H1 (cell line): Measurements from ENCODE around the gene STXBP2. TPM values are rescaled to one million over a fixed set of nuclear protein-coding genes. Genes with fewer than 3 reads are reported as not detected.

Experiments used
- CTCF ChIA-PET: fragments of 300-600 bp; sonication (Branson Sonifier 250); formaldehyde crosslinking; loops from one replicate; lab custom pipeline; 2021; ENCODE audit not compliant: partially characterized antibody; lab: Charles Lee
- POLR2A ChIA-PET: fragments of 300-600 bp; sonication (Branson Sonifier 250); formaldehyde crosslinking; loops from one replicate; lab custom pipeline; 2021; ENCODE audit warnings: inconsistent platforms; ENCODE audit not compliant: partially characterized antibody; lab: Charles Lee
- DNase-seq, 2 experiments: peaks; one replicate each; pipeline versions ENCODE4 v3.0.0 to v3.0.0-alpha.2; 2010 to 2022; ENCODE audit warnings: low spot score in 2 of 2, low read depth in 1 of 2, mixed read lengths in 1 of 2
- FAIRE-seq: peaks from 2 replicates; lab custom pipeline; 2011; peaks lifted over from hg19 to GRCh38; lab: Jason Lieb, UNC
- H2AFZ ChIP-seq: 2 replicates; pipeline ENCODE4 v1.8.1; 2012; ENCODE audit warnings: low read length, inconsistent platforms
- H2AK5ac ChIP-seq: 2 replicates; pipeline ENCODE4 v1.6.1; 2013; ENCODE audit warnings: low read depth, low read length
- H2BK120ac ChIP-seq: replicated peaks from 2 replicates; pipeline ENCODE3; 2013; ENCODE audit warnings: low read depth, low read length, inconsistent platforms
- H2BK12ac ChIP-seq: 2 replicates; pipeline ENCODE4 v1.6.1; 2013; ENCODE audit warnings: low read depth, low read length
- H2BK15ac ChIP-seq: 2 replicates; pipeline ENCODE4 v1.6.1; 2013; ENCODE audit warnings: low read length
- H2BK20ac ChIP-seq: 2 replicates; pipeline ENCODE4 v1.6.1; 2013; ENCODE audit warnings: low read length
- H2BK5ac ChIP-seq: 2 replicates; pipeline ENCODE4 v1.6.1; 2013; ENCODE audit warnings: low read depth, low read length
- H3K14ac ChIP-seq: 2 replicates; pipeline ENCODE4 v1.6.1; 2013; ENCODE audit warnings: inconsistent platforms; ENCODE audit not compliant: insufficient read length
- H3K18ac ChIP-seq: 2 replicates; pipeline ENCODE4 v1.6.1; 2013; ENCODE audit warnings: low read length; ENCODE audit errors: extremely low read depth
- H3K23ac ChIP-seq: 2 replicates; pipeline ENCODE4 v1.6.1; 2013; ENCODE audit warnings: inconsistent platforms; ENCODE audit not compliant: insufficient read length
- H3K23me2 ChIP-seq: 2 replicates; pipeline ENCODE4 v1.6.1; 2013; ENCODE audit warnings: low read depth, low read length
- H3K27ac ChIP-seq: 2 replicates; pipeline ENCODE4 v1.6.1; 2011; ENCODE audit warnings: low read depth, low read length, inconsistent platforms
- H3K27me3 ChIP-seq, 4 experiments: replicated peaks in 1 of 4; 1 replicate in 1 of 4; 2 replicates in 3 of 4; pipeline versions ENCODE4 v1.6.1 to v1.8.1; 2011 to 2013; ENCODE audit warnings: low read length in 3 of 4, mild to moderate bottlenecking in 3 of 4, inconsistent platforms in 2 of 4, mixed read lengths in 2 of 4, moderate library complexity in 1 of 4; ENCODE audit not compliant: control insufficient read depth in 3 of 4, insufficient read depth in 3 of 4; ENCODE audit errors: extremely low read depth in 1 of 4
- H3K36me3 ChIP-seq, 4 experiments: 2 replicates each; pipeline versions ENCODE4 v1.6.1 to v1.8.1; 2011 to 2013; ENCODE audit warnings: mild to moderate bottlenecking in 4 of 4, low read length in 3 of 4, moderate library complexity in 2 of 4, control low read depth in 1 of 4, inconsistent platforms in 1 of 4; ENCODE audit not compliant: insufficient read depth in 4 of 4, control insufficient read depth in 2 of 4
- H3K4ac ChIP-seq: replicated peaks from 2 replicates; pipeline ENCODE3; 2013; ENCODE audit warnings: low read length, low read depth, mixed read lengths, inconsistent platforms; ENCODE audit not compliant: insufficient read length
- H3K4me1 ChIP-seq, 4 experiments: replicated peaks in 1 of 4; 1 replicate in 1 of 4; 2 replicates in 3 of 4; pipeline versions ENCODE4 v1.6.1 to v1.8.1; 2011 to 2013; ENCODE audit warnings: low read length in 3 of 4, inconsistent platforms in 2 of 4, mixed read lengths in 1 of 4; ENCODE audit not compliant: insufficient read depth in 4 of 4, control insufficient read depth in 3 of 4
- H3K4me2 ChIP-seq, 2 experiments: 2 replicates each; pipeline versions ENCODE4 v1.6.1 to v1.8.1; 2011 to 2013; ENCODE audit warnings: low read depth in 2 of 2, low read length in 2 of 2, control low read depth in 1 of 2, inconsistent platforms in 1 of 2, mild to moderate bottlenecking in 1 of 2; ENCODE audit not compliant: insufficient read depth in 1 of 2
- H3K4me3 ChIP-seq, 4 experiments: fragments of 200-600, 300-600 bp in 1 of 4; sonication (generic), shearing (Covaris generic), sonication (Bioruptor Twin) in 1 of 4; 2 replicates each; pipeline versions ENCODE4 v1.5.1 to v1.8.1; 2011 to 2016; ENCODE audit warnings: low read length in 4 of 4, low read depth in 3 of 4, control low read depth in 2 of 4, inconsistent platforms in 2 of 4, mild to moderate bottlenecking in 2 of 4, mixed read lengths in 1 of 4, moderate library complexity in 1 of 4; ENCODE audit not compliant: insufficient read depth in 2 of 4; ENCODE audit errors: extremely low read depth in 1 of 4
- H3K56ac ChIP-seq: replicated peaks from 2 replicates; pipeline ENCODE3; 2013; ENCODE audit warnings: low read depth, mild to moderate bottlenecking, mixed read lengths, low read length, inconsistent platforms; ENCODE audit not compliant: insufficient read length
- H3K79me1 ChIP-seq: 2 replicates; pipeline ENCODE4 v1.6.1; 2013; ENCODE audit warnings: low read depth, low read length, control low read depth
- H3K79me2 ChIP-seq, 2 experiments: 2 replicates each; pipeline versions ENCODE4 v1.6.1 to v1.8.1; 2012 to 2013; ENCODE audit warnings: low read length in 2 of 2, mild to moderate bottlenecking in 2 of 2, inconsistent platforms in 1 of 2; ENCODE audit not compliant: insufficient read depth in 2 of 2, control insufficient read depth in 1 of 2
- H3K9ac ChIP-seq, 4 experiments: replicated peaks in 1 of 4; 1 replicate in 1 of 4; 2 replicates in 3 of 4; pipeline versions ENCODE4 v1.6.1 to v1.8.1; 2011 to 2013; ENCODE audit warnings: low read depth in 3 of 4, low read length in 3 of 4, control low read depth in 2 of 4, mild to moderate bottlenecking in 2 of 4, moderate library complexity in 2 of 4, inconsistent platforms in 1 of 4; ENCODE audit errors: extremely low read depth in 1 of 4
- H3K9me3 ChIP-seq, 2 experiments: 2 replicates each; pipeline versions ENCODE4 v1.6.1 to v1.8.1; 2012 to 2013; ENCODE audit warnings: mild to moderate bottlenecking in 2 of 2, moderate library complexity in 2 of 2, control low read depth in 1 of 2, inconsistent platforms in 1 of 2, low read depth in 1 of 2, low read length in 1 of 2, mixed read lengths in 1 of 2; ENCODE audit not compliant: insufficient read depth in 2 of 2
- H4K20me1 ChIP-seq, 2 experiments: replicated peaks in 1 of 2; 2 replicates each; pipeline versions ENCODE3 to v1.8.1; 2011 to 2013; ENCODE audit warnings: inconsistent platforms in 2 of 2, low read length in 2 of 2, mild to moderate bottlenecking in 1 of 2; ENCODE audit not compliant: insufficient read depth in 2 of 2, control insufficient read depth in 1 of 2
- H4K5ac ChIP-seq: 2 replicates; pipeline ENCODE4 v1.6.1; 2013; ENCODE audit warnings: low read length, low read depth, mixed read lengths, inconsistent platforms; ENCODE audit not compliant: insufficient read length
- H4K8ac ChIP-seq: 2 replicates; pipeline ENCODE4 v1.8.0; 2013; ENCODE audit warnings: mild to moderate bottlenecking, moderate library complexity, low read length, inconsistent platforms; ENCODE audit not compliant: insufficient read depth; ENCODE audit errors: extremely low read depth
- H4K91ac ChIP-seq: replicated peaks from 2 replicates; pipeline ENCODE3; 2013; ENCODE audit warnings: low read length, mixed read lengths, inconsistent platforms; ENCODE audit not compliant: insufficient read length
- CBX5 ChIP-seq: fragments of 300-800, 300-1000 bp; sonication (generic); IDR thresholded peaks from 2 replicates; pipeline ENCODE4 v1.7.1; 2016; ENCODE audit warnings: antibody characterized with exemption, low read length, low read depth
- CEBPB ChIP-seq: IDR thresholded peaks from 2 replicates; pipeline ENCODE4 v1.6.1; 2012; ENCODE audit warnings: low read depth, low read length
- EZH2 ChIP-seq: fragments of 200-600 bp; sonication (generic); IDR thresholded peaks from 2 replicates; pipeline ENCODE4 v1.7.1; 2012; ENCODE audit warnings: low read depth, mild to moderate bottlenecking, moderate library complexity, low read length, inconsistent platforms; ENCODE audit not compliant: severe bottlenecking
- JUN ChIP-seq: IDR thresholded peaks from 2 replicates; pipeline ENCODE4 v1.6.1; 2011; ENCODE audit warnings: low read depth, mild to moderate bottlenecking, improper control_type of control experiment, low read length
- KDM1A ChIP-seq: fragments of 200-600, 300-600 bp; sonication (generic); IDR thresholded peaks from 2 replicates; pipeline ENCODE4 v1.7.1; 2016; ENCODE audit warnings: mild to moderate bottlenecking, low read length, borderline replicate concordance
- MAFK ChIP-seq: IDR thresholded peaks from 2 replicates; pipeline ENCODE4 v1.6.1; 2012; ENCODE audit warnings: low read depth, mild to moderate bottlenecking, improper control_type of control experiment, low read length
- SP4 ChIP-seq: IDR thresholded peaks from 2 replicates; pipeline ENCODE4 v1.6.1; 2012; ENCODE audit warnings: low read length, inconsistent platforms
- SUZ12 ChIP-seq: fragments of 200-600 bp; sonication (generic); IDR thresholded peaks from 2 replicates; pipeline ENCODE4 v1.6.1; 2012; ENCODE audit warnings: mild to moderate bottlenecking, inconsistent platforms, low read length, moderate library complexity, mixed read lengths
- TAF1 ChIP-seq: IDR thresholded peaks from 2 replicates; pipeline ENCODE4 v1.6.1; 2011; ENCODE audit warnings: mild to moderate bottlenecking, low read depth, low read length
- WGBS, 2 experiments: shearing (Covaris generic) in 1 of 2; methylation state at CpG; one replicate each; pipeline versions ENCODE4 v1.1.6 to v1.1.7; 2013 to 2015; ENCODE audit warnings: low lambda C conversion rate in 2 of 2, mixed read lengths in 2 of 2, inconsistent platforms in 1 of 2, low coverage in 1 of 2, missing lambda C conversion rate in 1 of 2; ENCODE audit not compliant: insufficient replicate concordance in 2 of 2, insufficient coverage in 1 of 2, insufficient read length in 1 of 2; ENCODE audit errors: extremely low coverage in 1 of 2, missing lambda C conversion rate in 1 of 2; 5-methylcytosine and 5-hydroxymethylcytosine counted together
- polyA plus RNA-seq, 7 experiments: library from polyadenylated mRNA; depleted of rRNA in 3 of 7; stranded (reverse) in 5 of 7; unstranded in 2 of 7; fragments of >200 nt in 5 of 7; fragments of 200-250 nt in 2 of 7; gene quantifications; 1 replicate in 5 of 7; 2 replicates in 1 of 7; 4 replicates in 1 of 7; pipeline versions ENCODE4 v1.2.1 to v1.2.3, GENCODE V29; 2011 to 2013; ENCODE audit warnings: missing spikeins in 2 of 7, mixed read lengths in 2 of 7
- total RNA-seq: library from RNA; stranded (reverse); fragmentation: NEBNext Ultra II Directional; extraction: Animal tissue kit (Norgen Biotek cat#: 25700); gene quantifications from 2 replicates; pipeline ENCODE4 v1.2.1, GENCODE V29; 2021

Gene STXBP2
- total and polyA plus RNA-seq, 2 of the 8 experiments (the other 6 are each of a cell fraction or from before 2014, with no cell fraction given) = 52.9 to 53.8 TPM

DNA sequence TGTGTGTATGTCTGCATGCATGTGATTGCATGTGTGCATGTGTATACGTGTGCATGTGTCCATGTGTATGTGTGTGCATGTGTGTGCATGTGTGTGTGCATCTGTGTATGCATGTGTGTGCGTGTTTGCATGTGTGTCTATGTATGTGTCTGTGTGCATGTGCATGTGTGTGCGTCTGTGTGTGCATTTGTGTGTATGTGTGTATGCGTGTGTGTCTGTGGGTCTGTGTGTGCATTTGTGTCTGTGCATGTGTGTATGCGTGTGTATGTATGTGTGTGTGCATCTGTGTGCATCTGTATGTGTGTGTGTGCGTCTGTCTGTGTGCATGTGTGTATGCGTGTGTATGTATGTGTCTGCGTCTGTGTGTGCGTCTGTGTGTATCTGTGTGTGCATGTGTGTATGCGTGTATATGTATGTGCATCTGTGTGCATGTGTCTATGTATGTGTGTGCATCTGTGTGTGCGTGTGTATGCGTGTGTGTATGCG, 3.0 kb downstream of the STXBP2 start:
- Histone ChIP-seq H4K20me1 (peaks cover 0 to 15% of the 10 kb centered on the region in 2 experiments), H2BK15ac (no peak overlapping the region; the same call in 1 of the 2 replicates), H2AK5ac (peak overlapping the region; percentile 77), H3K56ac (no peak overlapping the region), H3K18ac (no peak overlapping the region), H3K9ac (no peak overlapping the region), H3K36me3 (peaks cover 0 to 6% (median 0%) of the 10 kb centered on the region in 4 experiments; a peak in 2 of 8 replicates), H3K4ac (peak overlapping the region; percentile 69), H2BK20ac (no peak overlapping the region), H3K9me3 (no peaks in the 10 kb centered on the region; a peak in 1 of 4 replicates), H4K5ac (no peak overlapping the region), H4K8ac (no peak overlapping the region), H4K91ac (peak overlapping the region; percentile 65), H3K27me3 (peaks cover 3 to 17% (median 14%) of the 10 kb centered on the region in 4 experiments), H2AFZ (no peak overlapping the region), H2BK5ac (no peak overlapping the region), H3K14ac (no peak overlapping the region), H3K79me2 (peaks cover 0 to 3% of the 10 kb centered on the region in 2 experiments; a peak in 1 of 4 replicates), H3K23me2 (peaks cover 5% of the 10 kb centered on the region; the same call in 1 of the 2 replicates), H3K27ac (no peak overlapping the region), H3K4me3 (no peak overlapping the region), H3K79me1 (no peaks in the 10 kb centered on the region; the same call in 1 of the 2 replicates), H2BK120ac (no peak overlapping the region), H2BK12ac (peak overlapping the region; percentile 19; the same call in 1 of the 2 replicates), H3K23ac (no peak overlapping the region), H3K4me1 (peaks cover 0 to 10% (median under 1%) of the 10 kb centered on the region in 4 experiments; a peak in 3 of 7 replicates), H3K4me2 (no peak overlapping the region)
- CTCF ChIA-PET = no interaction called here
- DNase-seq (no peak), FAIRE-seq (no peak)
- 90% methylated on average over 13 of the region's 13 CpGs; no CpG with 5 or more reads in 1 of the 2 experiments for WGBS, 2 experiments
- POLR2A ChIA-PET = interaction anchor here (1.2 kb wide), 1 partner anchor 14 kb away, joined by 4 read pairs; no protein-coding TSS in a partner anchor
- no peak for TF ChIP-seq EZH2
- TF ChIP-seq MAFK = no peak
- no peak for TF ChIP-seq CBX5
- TF ChIP-seq CEBPB = no peak
- TF ChIP-seq SUZ12 = no peak
- no peak for TF ChIP-seq JUN
- no peak for TF ChIP-seq KDM1A
- TF ChIP-seq SP4 = no peak
- no peak for TF ChIP-seq TAF1
